Muscle layer of colon (tissue), 2 donors: ENCODE measurements around the gene FAIM2.

Experiments
- H3K27ac ChIP-seq: one replicate; pipeline ENCODE4 v1.7.0; 2013; ENCODE audit warnings: low read depth, mild to moderate bottlenecking, low read length, moderate library complexity
- H3K27me3 ChIP-seq, 2 donors: one replicate each; pipeline ENCODE4 v1.7.0; 2013; ENCODE audit warnings: low read length in 2 of 2, mild to moderate bottlenecking in 2 of 2; ENCODE audit not compliant: insufficient read depth in 2 of 2, control insufficient read depth in 1 of 2
- H3K36me3 ChIP-seq: one replicate; pipeline ENCODE4 v1.7.0; 2013; ENCODE audit warnings: mild to moderate bottlenecking, low read length; ENCODE audit not compliant: insufficient read depth
- H3K4me1 ChIP-seq: one replicate; pipeline ENCODE4 v1.7.0; 2013; ENCODE audit warnings: mild to moderate bottlenecking, low read length; ENCODE audit not compliant: insufficient read depth
- H3K4me3 ChIP-seq, 2 donors: one replicate each; pipeline ENCODE4 v1.7.0; 2013; ENCODE audit warnings: low read length in 2 of 2, low read depth in 1 of 2, mild to moderate bottlenecking in 1 of 2, moderate library complexity in 1 of 2
- H3K9ac ChIP-seq: one replicate; pipeline ENCODE4 v1.7.0; 2013; ENCODE audit warnings: low read length
- H3K9me3 ChIP-seq: one replicate; pipeline ENCODE4 v1.7.0; 2013; ENCODE audit warnings: mild to moderate bottlenecking, low read length
- donor health status: abdominal sarcoma.
- donor health status: Adenocarcinoma of cecum.

The FAIM2 gene

GRCh38 chr12:49936925-49937324 is 33.2 kb upstream of the FAIM2 start:
- Histone ChIP-seq H3K27me3 (no peaks in the 10 kb centered on the region), H3K4me1 (no peaks in the 10 kb centered on the region), H3K9me3 (no peaks in the 10 kb centered on the region), H3K4me3 (no peak overlapping the region), H3K9ac (no peak overlapping the region), H3K36me3 (no peaks in the 10 kb centered on the region), H3K27ac (no peak overlapping the region)

- no peak overlapping the region for H3K9ac ChIP-seq
- H3K9me3 ChIP-seq = no peaks in the 10 kb centered on the region
- no peaks in the 10 kb centered on the region for H3K27me3 ChIP-seq
- H3K27ac ChIP-seq = no peak overlapping the region
- no peak overlapping the region for H3K4me3 ChIP-seq
- H3K4me1 ChIP-seq = no peaks in the 10 kb centered on the region
- H3K36me3 ChIP-seq = no peaks in the 10 kb centered on the region
These were observed 30.8 kb upstream of the FAIM2 start for GRCh38 chr12:49934505-49934904.

- no peak overlapping the region for H3K4me3 ChIP-seq
- no peaks in the 10 kb centered on the region for H3K27me3 ChIP-seq
These were observed 30.1 kb upstream of the FAIM2 start for GRCh38 chr12:49933796-49934195.

GRCh38 chr12:49932533-49933130 is 28.9 kb upstream of the FAIM2 start:
- Histone ChIP-seq H3K9ac (no peak overlapping the region), H3K4me1 (no peaks in the 10 kb centered on the region), H3K27ac (no peak overlapping the region), H3K36me3 (no peaks in the 10 kb centered on the region), H3K9me3 (no peaks in the 10 kb centered on the region), H3K4me3 (no peak overlapping the region), H3K27me3 (no peaks in the 10 kb centered on the region)

More at GRCh38 chr12:49933796-49934195, 30.1 kb upstream of the FAIM2 start:
- no peaks in the 10 kb centered on the region for H3K4me1 ChIP-seq
- no peak overlapping the region for H3K27ac ChIP-seq
- no peaks in the 10 kb centered on the region for H3K36me3 ChIP-seq
- no peaks in the 10 kb centered on the region for H3K9me3 ChIP-seq
- no peak overlapping the region for H3K9ac ChIP-seq

GRCh38 chr12:49932023-49932422 is 28.3 kb upstream of the FAIM2 start:
- H3K27ac ChIP-seq = no peak overlapping the region
- H3K27me3 ChIP-seq = no peaks in the 10 kb centered on the region
- H3K36me3 ChIP-seq = no peaks in the 10 kb centered on the region
- H3K4me3 ChIP-seq = no peak overlapping the region
- no peaks in the 10 kb centered on the region for H3K9me3 ChIP-seq
- H3K9ac ChIP-seq = no peak overlapping the region
- no peaks in the 10 kb centered on the region for H3K4me1 ChIP-seq

GRCh38 chr12:49930515-49931288 is 27.0 kb upstream of the FAIM2 start:
- H3K9ac ChIP-seq = no peak overlapping the region
- no peak overlapping the region for H3K4me3 ChIP-seq
- H3K4me1 ChIP-seq = no peaks in the 10 kb centered on the region
- H3K27me3 ChIP-seq = no peaks in the 10 kb centered on the region
- H3K27ac ChIP-seq = no peak overlapping the region
- H3K9me3 ChIP-seq = no peaks in the 10 kb centered on the region
- no peaks in the 10 kb centered on the region for H3K36me3 ChIP-seq

- H3K4me3 ChIP-seq = no peak overlapping the region
- H3K9me3 ChIP-seq = no peaks in the 10 kb centered on the region
- no peaks in the 10 kb centered on the region for H3K4me1 ChIP-seq
- H3K27ac ChIP-seq = no peak overlapping the region
- H3K27me3 ChIP-seq = no peaks in the 10 kb centered on the region
- no peaks in the 10 kb centered on the region for H3K36me3 ChIP-seq
- H3K9ac ChIP-seq = no peak overlapping the region
These were observed 25.9 kb upstream of the FAIM2 start for GRCh38 chr12:49929581-49929980.

- Histone ChIP-seq H3K27me3 (no peaks in the 10 kb centered on the region), H3K27ac (no peak overlapping the region), H3K9me3 (no peaks in the 10 kb centered on the region), H3K4me3 (no peak overlapping the region), H3K4me1 (no peaks in the 10 kb centered on the region), H3K9ac (no peak overlapping the region), H3K36me3 (no peaks in the 10 kb centered on the region)
These were observed 24.8 kb upstream of the FAIM2 start for GRCh38 chr12:49928471-49928870.

- Histone ChIP-seq H3K27me3 (no peaks in the 10 kb centered on the region), H3K9ac (no peak overlapping the region), H3K27ac (no peak overlapping the region)
These were observed 21.9 kb upstream of the FAIM2 start for GRCh38 chr12:49925433-49926204.

GRCh38 chr12:49924628-49925246 is 21.0 kb upstream of the FAIM2 start:
- no peak overlapping the region for H3K27ac ChIP-seq
- no peaks in the 10 kb centered on the region for H3K36me3 ChIP-seq
- no peak overlapping the region for H3K4me3 ChIP-seq
- H3K9ac ChIP-seq = no peak overlapping the region
- no peaks in the 10 kb centered on the region for H3K9me3 ChIP-seq
- H3K4me1 ChIP-seq = no peaks in the 10 kb centered on the region
- H3K27me3 ChIP-seq = no peaks in the 10 kb centered on the region

More at GRCh38 chr12:49925433-49926204, 21.9 kb upstream of the FAIM2 start:
- H3K4me1 ChIP-seq = no peaks in the 10 kb centered on the region
- H3K4me3 ChIP-seq = no peak overlapping the region
- H3K36me3 ChIP-seq = no peaks in the 10 kb centered on the region
- H3K9me3 ChIP-seq = no peaks in the 10 kb centered on the region

GRCh38 chr12:49923880-49924556 is 20.3 kb upstream of the FAIM2 start:
- H3K36me3 ChIP-seq = no peaks in the 10 kb centered on the region
- H3K4me1 ChIP-seq = no peaks in the 10 kb centered on the region
- no peaks in the 10 kb centered on the region for H3K27me3 ChIP-seq

More at GRCh38 chr12:49923880-49924556, 20.3 kb upstream of the FAIM2 start:
- Histone ChIP-seq H3K9ac (no peak overlapping the region), H3K9me3 (no peaks in the 10 kb centered on the region), H3K4me3 (no peak overlapping the region), H3K27ac (no peak overlapping the region)
